ENCODE results near the gene TIMM9.
"Not testable (repeated sequence)": the region's sequence is repeated elsewhere in the genome, so short reads cannot be mapped to it uniquely, and the experiment has no call there.

The TIMM9 gene, protein sequence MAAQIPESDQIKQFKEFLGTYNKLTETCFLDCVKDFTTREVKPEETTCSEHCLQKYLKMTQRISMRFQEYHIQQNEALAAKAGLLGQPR

DNA sequence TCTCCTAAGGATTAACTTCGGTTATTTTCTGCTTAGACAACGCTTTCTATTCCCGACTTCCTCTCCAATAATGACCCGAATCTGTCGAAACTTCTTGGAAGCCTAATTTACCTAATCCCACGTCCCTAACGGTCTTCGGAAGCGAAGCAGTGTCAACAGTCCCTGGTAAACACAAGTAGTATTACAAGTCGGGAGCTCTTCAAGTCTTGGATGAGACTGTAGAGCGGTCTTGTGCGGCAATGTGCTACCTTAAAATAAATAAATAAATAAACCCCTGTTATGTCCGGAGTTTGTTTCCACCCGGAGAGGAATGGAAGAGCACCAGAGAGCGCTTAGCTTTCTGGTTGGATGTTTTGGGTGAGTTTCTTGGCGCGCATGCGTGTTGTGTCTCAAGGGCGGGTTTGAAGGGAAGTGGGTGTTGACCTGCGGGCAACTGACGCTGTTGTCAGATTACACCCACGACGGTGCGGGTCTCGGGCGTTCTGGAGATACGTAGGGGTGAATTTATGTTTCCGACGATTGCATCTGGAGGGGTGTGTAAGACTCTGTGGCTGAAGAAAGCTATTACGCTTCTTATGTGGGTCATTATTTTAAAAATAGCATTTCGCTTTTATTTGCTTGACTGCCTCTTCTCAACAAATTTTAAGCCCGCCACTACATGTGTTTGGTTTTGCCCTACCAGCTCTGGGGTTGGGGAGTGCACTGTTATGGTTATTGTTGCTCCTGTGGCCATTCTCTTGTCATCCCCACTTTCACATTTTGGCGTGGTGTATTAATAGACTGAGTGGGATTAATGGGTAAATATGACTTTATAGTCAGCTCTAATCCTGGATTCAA is at the start of gene TIMM9, which contains the start of gene KIAA0586:
Gene TIMM9, minus strand, starts transcription at position 251 of the 837 bp plus-strand sequence. CDS start 15,586 bp downstream, outside the sequence.
Gene KIAA0586, plus strand, starts transcription at position 439 of the 837 bp plus-strand sequence. CDS start 546 bp downstream, outside the sequence.
- peak; percentile 93 for DNase-seq

GRCh38 chr14:58476320-58476719 is 49.0 kb upstream of the TIMM9 start:
- DNase-seq: no peak

GRCh38 chr14:58469309-58469708 is 42.0 kb upstream of the TIMM9 start:
- no peak for DNase-seq

DNA sequence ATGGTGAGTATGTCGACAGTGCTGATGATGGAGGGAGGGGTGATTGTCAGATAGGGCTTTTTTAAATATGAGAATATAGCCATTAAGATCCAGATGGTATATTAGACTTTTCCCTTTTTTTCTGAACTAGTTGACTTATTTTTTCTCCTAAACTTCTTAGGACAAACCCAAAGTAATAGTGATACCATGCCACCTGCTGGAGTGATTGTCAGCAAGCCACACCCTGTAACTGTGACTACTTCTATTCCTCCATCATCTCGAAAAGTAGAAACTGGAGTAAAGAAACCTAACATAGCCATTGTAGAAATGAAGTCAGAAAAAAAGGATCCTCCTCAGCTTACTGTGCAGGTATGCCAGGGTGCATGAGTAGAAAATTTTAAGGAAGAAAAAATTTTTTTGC is 40.2 kb upstream of the TIMM9 start:
- DNase-seq: no peak

GRCh38 chr14:58466459-58466858 is 39.1 kb upstream of the TIMM9 start:
- no peak for DNase-seq

DNA sequence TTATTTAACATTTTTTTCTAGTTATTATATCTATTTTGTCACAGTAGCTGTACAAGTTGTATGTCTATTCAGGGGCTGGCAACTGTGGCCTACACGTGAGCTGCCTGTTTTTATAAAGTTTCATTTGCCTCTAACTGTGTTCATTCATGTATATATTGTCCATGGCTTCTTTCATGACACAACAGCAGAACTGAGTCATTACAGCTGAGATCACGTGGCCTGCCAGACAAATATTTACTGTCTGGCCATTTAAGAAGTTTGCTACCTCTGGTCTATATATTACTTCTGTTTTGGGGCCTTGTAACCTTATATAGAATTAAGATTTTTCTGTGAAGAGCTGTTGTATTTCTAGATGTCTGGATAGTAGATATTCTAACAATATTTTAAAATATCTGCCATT is 38.1 kb upstream of the TIMM9 start:
- no peak for DNase-seq

DNA sequence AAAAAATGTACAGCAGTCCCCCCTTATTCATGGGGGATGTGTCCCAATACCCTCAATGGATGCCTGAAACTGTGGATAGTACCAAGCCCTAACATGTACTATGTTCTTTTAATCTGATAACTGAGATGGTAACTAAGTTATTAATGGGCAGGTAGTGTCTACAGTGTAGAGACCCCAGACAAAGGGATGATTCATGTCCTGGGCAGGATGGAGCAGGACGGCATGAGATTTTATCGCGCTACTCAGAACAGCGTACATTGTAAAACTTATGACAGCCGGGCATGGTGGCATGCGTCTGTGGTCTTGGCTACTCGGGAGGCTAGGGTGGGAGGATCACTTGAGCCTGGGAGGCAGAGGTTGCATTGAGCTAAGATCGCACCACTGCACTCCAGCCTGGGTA is 37.3 kb upstream of the TIMM9 start:
- DNase-seq: no peak

DNA sequence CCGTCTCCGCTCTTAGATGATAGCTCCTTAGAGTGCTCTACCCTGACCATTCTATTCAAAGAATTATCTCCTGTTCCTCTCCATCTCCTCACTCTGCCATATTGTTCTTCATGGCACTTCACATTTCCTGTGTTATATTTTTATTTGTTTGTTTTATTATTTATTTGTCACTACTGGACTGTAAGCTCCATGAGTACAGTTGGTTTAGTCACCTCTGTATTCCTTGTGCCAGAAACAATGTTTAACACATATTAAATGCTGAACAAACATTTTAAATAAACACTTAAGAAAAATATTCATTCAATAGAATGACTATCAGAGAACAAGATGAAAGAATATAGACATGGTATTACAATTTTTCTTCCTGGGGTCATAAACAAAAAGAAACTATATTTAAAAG is 35.8 kb upstream of the TIMM9 start:
- no peak for DNase-seq

DNA sequence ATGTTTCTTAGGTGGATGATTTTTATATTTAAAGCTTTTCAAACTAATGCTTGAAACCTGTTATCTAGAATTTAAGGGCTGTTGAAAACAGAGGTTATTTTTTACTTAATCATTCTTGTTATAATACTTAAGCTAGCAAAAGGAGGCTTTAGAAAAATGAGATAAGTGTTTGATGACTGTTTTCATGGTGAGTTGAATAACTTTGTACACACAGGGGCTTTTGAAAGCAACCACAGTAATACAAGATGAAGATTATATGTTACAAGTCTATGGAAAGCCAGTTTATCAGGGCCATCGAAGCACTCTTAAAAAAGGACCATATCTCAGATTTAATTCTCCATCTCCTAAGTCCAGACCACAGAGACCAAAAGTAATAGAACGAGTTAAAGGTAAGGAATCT is 33.4 kb upstream of the TIMM9 start:
- DNase-seq: no peak

GRCh38 chr14:58455593-58456265 is 28.4 kb upstream of the TIMM9 start:
- DNase-seq: no peak

DNA sequence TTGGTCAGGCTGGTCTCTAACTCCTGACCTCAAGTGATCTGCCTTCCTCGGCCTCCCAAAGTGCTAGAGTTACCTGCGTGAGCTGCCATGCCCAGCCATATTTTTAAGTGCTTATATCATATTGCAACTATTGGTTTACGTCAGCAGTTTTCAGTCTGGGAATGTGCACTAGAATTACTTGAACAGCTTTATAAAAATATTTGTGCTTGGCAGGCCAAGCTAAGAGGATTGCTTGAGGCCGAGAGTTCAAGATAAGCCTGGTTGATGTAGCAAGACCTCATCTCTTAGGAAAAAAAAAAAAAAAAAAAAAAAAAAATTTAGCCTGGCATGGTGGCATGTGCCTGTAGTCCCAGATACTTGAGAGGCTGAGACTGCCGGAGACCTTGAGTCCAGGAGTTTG is 17.3 kb upstream of the TIMM9 start:
- no peak for DNase-seq

DNA sequence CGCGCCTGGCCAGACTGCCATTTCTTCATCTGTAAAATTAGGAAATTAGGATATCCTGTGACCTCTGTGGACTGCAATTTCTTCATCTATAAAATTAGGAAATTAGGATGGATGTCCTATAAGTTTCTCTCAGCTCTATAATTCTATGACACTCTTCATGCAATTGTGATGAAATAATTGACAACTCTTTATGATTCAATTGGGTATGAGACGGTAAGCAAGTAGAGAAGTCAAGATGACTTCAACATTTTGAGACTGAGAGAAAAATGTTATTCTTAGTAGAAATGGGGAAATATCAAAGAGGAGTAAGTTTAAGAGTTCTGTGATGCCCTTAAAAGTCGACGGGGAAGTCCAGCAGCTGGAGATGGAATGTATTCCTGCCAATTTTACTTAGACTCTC is 12.1 kb upstream of the TIMM9 start:
- no peak for DNase-seq

DNA sequence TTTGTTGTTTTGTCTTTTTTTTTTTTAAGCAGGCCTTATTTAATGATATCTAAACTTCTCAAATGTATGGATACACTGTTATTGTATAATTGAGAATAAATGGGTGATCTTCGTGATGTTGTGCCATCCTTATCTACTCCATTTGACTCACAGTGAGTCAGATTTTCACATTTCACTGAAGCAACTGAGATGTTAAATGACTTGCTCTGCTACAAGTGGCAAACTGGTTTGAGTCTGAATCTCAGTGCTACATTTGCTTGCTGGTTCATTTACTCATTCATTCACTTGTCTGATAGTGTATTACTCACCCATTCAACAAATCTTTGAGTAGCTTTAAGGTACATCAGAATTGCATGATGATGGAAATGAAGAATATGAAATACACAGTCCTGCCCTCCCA is 2.8 kb upstream of the TIMM9 start:
- DNase-seq: no peak

GRCh38 chr14:58428118-58428683 is 870 bp upstream of the TIMM9 start:
- peak; percentile 66 for DNase-seq

DNA sequence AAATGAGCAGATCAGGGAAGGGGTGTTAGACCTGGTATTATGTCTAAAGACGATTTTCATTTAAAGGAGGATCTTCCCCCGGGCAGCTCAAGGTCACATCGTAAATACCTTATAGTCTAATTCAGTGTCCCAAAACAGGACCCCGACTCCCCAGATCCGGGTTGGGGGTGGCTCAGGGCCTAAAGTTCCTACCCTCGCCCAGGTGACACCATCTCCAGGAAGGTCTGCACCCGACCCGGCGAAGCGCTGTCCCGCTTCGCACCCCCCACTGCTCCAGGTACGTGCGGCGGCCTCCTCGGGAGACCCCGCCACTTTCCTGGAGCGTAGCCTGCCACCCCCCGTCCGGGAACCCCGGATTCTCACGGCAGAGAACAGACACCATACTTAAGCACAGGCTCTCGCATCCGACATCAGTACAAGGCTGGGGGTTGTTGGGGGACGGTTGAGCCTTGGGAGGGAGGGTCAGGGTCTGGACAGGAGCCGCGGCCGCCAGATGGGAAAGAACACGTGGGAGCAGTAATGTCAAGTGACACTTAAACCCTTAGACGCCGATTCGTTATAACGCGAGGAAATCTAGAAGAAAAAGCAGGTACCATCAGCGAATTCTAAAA is 556 bp downstream of the TIMM9 start:
- DNase-seq: peak; percentile 73

DNA sequence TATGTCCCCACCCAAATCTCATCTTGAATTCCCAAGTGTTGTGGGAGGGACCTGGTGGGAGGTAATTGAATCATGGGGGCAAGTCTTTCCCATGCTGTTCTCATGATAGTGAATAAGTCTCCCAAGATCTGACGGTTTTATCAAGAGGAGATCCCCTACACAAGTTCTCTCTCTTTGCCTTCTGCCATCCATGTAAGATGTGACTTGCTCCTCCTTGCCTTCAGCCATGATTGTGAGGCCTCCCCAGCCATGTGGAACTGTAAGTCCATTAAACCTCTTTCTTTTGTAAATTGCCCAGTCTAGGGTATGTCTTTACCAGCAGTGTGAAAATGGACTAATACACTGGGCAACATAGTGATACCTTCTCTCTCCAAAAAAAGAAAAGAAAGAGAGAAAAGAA is 10.4 kb downstream of the TIMM9 start:
- not testable (repeated sequence) for DNase-seq

DNA sequence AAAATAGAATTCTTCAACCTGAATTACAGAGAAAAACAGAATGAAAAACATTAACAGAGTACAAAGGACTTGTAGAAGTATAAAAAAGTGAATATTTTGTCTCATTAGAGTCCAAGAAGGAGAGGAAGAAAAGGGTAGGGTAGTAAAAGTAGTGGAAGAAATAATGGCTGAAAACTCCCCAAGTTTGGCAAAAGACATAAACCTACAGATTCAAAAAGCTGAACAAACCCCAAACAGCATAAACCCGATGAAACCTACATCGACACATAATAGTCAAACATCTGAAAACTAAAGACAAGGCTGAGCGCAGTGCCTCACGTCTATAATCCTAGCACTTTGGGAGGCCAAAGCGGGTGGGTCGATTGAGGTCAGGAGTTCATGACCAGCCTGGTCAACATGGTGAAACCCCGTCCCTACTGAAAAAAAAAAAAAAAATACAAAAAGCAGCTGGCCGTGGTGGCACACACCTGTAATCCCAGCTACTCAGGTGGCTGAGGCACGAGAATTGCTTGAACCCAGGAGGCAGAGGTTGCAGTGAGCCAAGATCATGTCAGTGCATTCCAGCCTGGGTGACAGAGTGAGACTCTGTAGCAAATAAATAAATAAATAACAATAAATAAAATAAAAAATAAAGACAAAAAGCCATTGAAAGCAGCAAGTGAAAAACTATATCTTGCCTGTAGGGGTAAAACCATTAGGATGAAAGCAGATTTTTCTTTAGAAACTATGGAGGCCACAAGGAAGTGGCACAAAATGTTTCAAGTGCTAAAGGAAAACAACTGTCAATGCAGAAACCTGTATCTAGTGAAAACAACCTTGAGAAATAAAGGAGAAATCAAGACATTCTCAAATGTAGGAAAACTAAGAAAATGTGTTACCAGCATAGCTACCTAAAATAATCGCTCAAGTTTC is 11.4 kb downstream of the TIMM9 start:
- no peak for DNase-seq

DNA sequence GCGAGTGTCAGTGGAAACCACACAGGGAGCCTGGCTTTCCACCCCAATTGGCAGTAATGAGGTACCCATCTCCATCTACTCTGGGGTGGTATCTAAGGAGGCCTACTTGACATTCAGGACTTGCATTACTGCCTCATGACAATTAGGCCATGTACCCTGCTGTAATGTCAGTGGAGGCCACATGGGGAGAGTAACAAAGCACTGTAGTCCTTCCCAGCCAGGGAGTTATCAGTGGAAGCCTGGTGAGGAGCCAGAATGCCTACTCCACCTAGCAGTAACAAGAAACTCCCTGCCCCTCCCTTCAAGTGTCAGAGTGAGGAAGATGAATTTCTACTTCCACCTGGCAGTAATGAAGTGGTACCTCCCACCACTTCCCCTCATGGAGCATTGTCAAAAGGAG is 12.5 kb downstream of the TIMM9 start:
- DNase-seq: no peak

DNA sequence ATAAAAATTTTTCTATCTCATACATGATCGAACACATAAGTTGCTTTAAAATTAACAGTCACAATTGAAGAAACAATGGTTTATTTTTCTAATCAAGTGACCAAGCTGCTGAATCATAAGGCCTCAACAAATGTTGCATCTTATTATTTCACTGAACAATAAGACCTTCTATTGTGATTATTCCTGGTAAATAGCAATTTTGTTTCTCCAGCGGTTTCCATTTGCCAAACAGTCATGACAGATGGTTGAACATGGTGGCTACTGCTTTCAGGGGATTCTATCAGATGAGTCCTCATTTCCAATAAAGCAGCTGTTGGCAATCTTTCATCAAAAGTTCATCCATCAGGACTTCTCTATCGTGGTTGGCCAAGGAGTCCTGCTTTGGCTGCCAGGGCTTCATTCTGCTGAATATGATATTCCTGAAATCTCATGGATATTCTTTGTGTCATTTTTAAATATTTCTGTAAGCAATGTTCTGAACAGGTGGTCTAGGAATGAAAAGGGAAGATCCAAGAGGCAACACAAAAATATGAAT is 18.6 kb downstream of the TIMM9 start:
- no peak for DNase-seq

DNA sequence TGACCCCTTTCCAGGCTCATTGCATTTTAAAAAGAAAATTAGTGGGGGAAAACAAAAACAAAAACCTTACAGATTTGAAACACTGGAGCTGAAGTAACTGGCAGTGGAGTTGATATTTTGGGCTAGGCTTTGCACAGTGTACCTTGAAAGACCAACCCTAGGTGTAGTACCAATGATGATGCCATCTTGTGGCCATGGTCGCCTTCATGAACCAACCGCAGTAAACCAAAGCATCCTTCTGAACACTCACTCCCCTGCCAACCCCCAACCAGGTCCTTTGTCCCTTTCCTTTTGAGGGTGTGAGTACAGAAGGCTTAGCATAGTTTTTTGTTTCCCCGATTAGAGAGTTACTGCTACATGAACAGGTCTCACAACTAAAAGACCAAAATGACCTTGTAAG is 25.7 kb downstream of the TIMM9 start:
- no peak for DNase-seq

GRCh38 chr14:58398895-58399294 is 28.4 kb downstream of the TIMM9 start:
- DNase-seq: no peak

- DNase-seq: no peak
These were observed 28.8 kb downstream of the TIMM9 start for GRCh38 chr14:58398495-58398894.

Data from NCI-H510A treated with DMSO at 0.1 percent for 48 hours (cell line).